Measurements from ENCODE around the gene EXOC7. TPM values are rescaled to one million over a fixed set of nuclear protein-coding genes. Genes with fewer than 3 reads are reported as not detected.

Gene EXOC7
- polyA plus RNA-seq, 4 donors, result 151 to 179 (median 158) TPM

DNA sequence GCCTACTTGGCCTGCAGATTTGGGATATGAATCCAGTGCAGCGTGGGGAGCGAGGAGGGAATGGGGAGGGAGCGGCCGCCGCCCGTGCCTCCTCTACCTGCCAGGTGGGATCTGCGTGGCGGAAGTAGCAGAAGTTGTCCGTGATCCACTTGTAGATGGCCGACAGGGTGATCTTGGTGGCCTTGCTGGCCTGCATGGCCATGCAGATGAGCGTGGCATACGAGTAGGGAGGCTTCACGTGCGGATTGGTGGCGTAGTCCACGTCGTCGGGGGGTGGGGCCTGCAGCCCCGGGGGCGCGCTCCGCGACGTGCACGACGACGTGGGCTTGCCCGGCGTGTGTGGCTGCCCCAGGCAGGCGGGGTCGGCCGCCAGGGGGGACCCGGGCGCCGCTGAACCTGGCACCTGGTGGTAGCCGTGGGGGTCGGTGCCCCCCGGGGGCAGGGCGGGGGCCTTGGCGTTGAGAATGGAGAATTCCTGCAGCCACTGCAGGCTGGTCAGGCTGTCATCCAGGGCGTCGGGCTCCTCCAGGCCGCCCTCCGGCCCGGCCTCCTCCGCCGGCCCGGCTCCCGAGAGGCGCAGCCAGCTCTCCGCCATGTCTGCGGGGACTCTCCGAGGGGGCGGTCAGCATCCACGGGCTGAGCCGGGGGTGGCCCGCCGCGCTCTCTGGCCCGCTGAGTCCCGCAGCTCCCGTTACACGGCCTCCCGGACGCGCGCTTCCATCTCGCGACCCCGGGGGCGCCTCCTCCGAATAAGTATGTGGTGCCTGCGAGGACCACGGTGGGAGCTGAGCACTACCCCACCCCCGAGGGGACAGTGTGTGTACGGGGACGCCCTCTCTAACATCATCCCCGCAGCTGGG is 36.4 kb upstream of the EXOC7 start:
- no peak for DNase-seq (ENCODE audit: low read depth in 4 of 4, low spot score in 2 of 4)

GRCh38 chr17:76138896-76139752 is 35.5 kb upstream of the EXOC7 start:
- no peak for DNase-seq (ENCODE audit: low read depth in 4 of 4, low spot score in 2 of 4)

GRCh38 chr17:76138234-76138895 is 34.8 kb upstream of the EXOC7 start:
- peak in 1 of 4 donors; percentile 76 for DNase-seq (ENCODE audit: low read depth in 4 of 4, low spot score in 2 of 4)

GRCh38 chr17:76137351-76138233 is 34.0 kb upstream of the EXOC7 start:
- DNase-seq (ENCODE audit: low read depth in 4 of 4, low spot score in 2 of 4), result no peak

- DNase-seq (ENCODE audit: low read depth in 4 of 4, low spot score in 2 of 4), result no peak
These were observed 33.4 kb upstream of the EXOC7 start for GRCh38 chr17:76137001-76137350.

- DNase-seq (ENCODE audit: low read depth in 4 of 4, low spot score in 2 of 4), result no peak
These were observed 32.9 kb upstream of the EXOC7 start for GRCh38 chr17:76136276-76137000.

- DNase-seq (ENCODE audit: low read depth in 4 of 4, low spot score in 2 of 4), result no peak
These were observed 32.2 kb upstream of the EXOC7 start for GRCh38 chr17:76135810-76136188.

GRCh38 chr17:76134911-76135809 is 31.6 kb upstream of the EXOC7 start:
- DNase-seq (ENCODE audit: low read depth in 4 of 4, low spot score in 2 of 4), result no peak

DNA sequence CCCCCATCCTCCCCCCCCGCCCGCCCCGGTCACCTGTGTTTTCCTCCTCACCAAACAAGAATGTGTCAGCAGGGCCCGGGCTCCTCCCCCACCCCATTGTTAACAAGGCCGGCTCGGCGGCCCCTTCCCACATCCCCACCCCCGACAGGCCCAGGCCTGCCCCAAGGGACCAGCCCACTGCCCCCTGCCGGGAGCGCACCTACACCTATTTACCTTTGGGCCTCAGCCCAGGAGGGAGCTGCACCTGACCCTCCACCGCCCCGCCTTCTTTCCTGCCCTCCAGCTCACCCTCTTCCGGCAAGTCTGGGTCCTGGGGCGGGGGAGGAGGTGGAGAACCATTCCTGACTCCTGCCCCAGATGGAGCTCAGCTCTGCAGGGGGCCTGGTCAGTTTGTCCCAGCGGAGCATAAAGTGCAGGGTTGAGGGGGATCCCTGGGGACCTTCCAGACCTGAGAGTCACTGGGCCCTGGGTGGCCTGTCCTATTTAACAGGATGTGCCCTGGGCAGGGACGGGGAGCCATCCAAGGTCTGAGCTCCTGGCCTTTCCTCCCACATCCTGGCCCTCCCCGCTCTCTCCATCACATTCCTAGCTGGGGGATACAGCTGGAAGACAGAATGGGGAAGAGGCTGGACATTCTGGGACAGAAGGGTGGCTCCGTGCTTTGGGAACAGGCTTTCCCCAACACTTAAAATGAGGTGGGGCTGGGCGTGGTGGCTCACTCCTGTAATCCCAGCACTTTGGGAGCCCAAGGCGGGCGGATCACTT is 29.2 kb upstream of the EXOC7 start:
- DNase-seq (ENCODE audit: low read depth in 4 of 4, low spot score in 2 of 4), result no peak

DNA sequence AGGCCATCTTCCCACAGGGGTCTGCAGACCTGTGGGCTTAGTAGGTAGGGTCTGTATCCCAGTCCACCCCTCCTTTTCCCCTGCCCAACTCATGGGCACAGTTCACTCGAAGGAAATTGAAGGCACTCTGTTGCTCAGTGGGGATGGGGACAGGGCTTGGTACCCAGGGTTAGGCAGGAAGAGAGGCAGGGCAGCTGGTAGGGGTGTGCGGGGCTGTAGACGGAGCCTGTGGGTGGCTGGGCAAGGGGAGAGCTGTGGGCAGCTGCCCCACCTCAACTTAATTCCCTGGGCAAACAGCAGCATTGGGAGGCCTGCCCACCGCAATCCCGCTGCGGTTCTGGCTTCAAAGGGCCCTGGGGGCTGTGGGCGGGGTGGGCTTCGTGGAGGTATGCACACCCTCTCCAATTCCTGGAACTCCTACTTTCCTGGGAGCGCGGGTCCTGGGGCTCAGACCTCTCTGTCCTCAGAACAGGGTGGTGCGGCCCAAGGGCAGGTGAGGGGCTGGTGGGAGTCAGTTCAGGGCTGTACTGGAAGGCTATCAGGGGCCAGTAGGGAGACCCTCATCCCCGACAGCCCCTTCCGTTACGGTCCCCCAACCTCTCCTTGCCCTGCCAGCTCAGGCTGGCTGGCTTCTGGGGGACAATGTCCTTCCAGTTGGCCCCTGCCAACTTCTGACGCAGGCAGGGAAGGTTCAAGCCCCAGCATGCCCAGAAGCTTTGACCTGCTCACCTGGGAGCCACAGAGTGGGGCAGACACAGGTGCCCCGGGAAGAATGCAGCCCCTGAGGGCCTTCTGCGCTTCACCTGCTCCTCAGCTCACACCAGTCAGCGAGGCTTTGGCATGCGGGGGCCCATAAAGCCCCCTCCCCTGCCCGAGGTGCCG is 28.3 kb upstream of the EXOC7 start:
- no peak for DNase-seq (ENCODE audit: low read depth in 4 of 4, low spot score in 2 of 4)

- no peak for DNase-seq (ENCODE audit: low read depth in 4 of 4, low spot score in 2 of 4)
These were observed 27.6 kb upstream of the EXOC7 start for GRCh38 chr17:76131051-76131691.

- DNase-seq (ENCODE audit: low read depth in 4 of 4, low spot score in 2 of 4), result no peak
These were observed 26.9 kb upstream of the EXOC7 start for GRCh38 chr17:76130473-76130872.

DNA sequence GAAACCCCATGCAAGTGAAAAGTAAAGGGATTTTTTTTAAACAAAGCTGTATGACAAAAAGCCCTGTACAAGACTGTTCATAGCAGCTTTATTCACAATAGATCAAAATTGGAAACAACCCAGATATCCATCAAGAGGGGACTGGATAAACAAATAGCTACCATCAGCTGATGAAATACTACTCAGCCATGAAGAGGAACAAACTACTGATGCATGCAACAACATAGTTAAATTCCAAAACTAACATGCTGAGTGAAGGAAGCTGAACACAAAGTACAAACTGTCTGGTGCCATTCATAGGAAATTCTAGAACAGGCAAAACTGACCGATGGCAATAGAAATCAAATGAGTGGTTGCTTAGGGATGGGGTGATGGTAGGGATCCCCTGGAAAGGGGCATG is 22.3 kb upstream of the EXOC7 start:
- DNase-seq (ENCODE audit: low read depth in 4 of 4, low spot score in 2 of 4), result no peak

GRCh38 chr17:76125391-76125675 is 21.7 kb upstream of the EXOC7 start:
- DNase-seq (ENCODE audit: low read depth in 4 of 4, low spot score in 2 of 4), result no peak

DNA sequence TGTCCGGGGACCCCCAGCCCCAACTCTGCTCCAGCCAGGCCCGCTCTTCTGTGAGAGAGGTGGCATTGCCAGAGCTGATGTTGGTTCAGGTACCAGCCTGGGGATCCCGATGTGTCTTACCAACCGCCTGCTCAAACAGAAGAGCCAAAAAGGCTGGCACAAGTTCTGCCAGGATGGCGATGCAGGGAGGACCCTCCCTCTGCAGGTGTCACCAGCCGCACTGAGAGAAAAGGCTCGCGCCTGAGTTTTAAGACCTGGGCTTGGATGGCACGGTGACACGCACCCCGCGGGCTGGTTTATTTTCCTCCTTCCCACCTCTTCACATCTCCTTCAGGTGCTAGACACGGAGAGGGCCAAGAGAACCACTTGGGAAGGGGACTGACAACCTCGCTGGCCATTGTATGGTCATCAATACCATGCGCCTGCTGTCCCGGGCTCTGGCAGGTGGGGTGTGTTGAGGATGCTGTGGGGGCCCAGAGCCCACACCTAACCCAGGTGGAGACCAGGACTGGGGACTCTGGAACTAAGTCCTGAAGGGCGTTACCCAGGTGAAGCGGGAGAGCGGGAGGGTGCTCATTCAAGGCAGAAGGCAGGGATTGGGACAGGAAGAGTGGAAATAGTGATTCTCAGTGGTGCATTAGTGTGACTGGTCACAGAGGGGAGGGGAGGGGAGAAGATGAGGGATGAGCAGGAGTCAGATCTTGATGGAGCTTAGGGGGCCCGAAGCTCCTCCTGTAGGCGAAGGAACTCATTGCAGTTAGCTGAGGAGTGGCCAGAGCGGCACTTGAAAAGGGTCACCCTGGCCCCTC is 21.2 kb upstream of the EXOC7 start:
- no peak for DNase-seq (ENCODE audit: low read depth in 4 of 4, low spot score in 2 of 4)

Measured in left renal cortex interstitium (tissue), 4 donors.